ENCODE data around the gene IGSF9. TPM values are rescaled to one million over a fixed set of nuclear protein-coding genes. Genes with fewer than 3 reads are reported as not detected.

The IGSF9 gene
- total and polyA plus RNA-seq, 2 experiments from 2014 or later: 10.3 to 27.6 TPM

DNA sequence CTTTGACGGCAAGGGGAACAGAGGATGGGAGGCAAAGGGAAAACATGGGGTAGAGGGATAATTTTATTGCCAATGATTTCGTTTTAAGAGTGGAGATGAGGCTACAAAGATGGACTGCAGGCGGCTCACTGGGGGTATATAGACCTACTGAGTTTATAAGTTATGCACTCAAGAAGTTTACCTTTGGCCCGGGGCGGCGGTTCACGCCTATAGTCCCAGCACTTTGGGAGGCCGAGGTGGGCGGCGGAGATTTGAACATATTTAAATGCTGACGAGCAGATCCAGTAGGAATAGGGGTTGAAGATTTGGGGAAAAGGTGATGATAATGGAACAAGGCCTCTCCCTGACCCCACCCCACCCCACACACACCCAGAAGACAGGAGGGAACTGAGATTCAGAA lies 16.8 kb upstream of the IGSF9 start:
- Mint-ChIP-seq H3K36me3 (ENCODE audit: low read depth) (no peaks in the 10 kb centered on the region), H3K27ac (no peak overlapping the region), H3K4me3 (no peak overlapping the region), H3K27me3 (ENCODE audit: insufficient read depth, low read depth, poor library complexity) (peaks cover 4% of the 10 kb centered on the region), H3K4me1 (peaks cover 2% of the 10 kb centered on the region), H3K9me3 (no peaks in the 10 kb centered on the region)
- H3K4me1 ChIP-seq (ENCODE audit: insufficient read depth): peaks cover 9% of the 10 kb centered on the region; the same call in 1 of the 2 replicates
- no peaks in the 10 kb centered on the region for H4K20me1 ChIP-seq (replicated peaks; ENCODE audit: insufficient read depth)
- H2AFZ ChIP-seq: no peak overlapping the region
- TF ChIP-seq NANOG (IDR thresholded peaks at IDR 0.05; ENCODE audit: borderline replicate concordance) (no peak), CREB1 (CRISPR knock-in tag; IDR thresholded peaks at IDR 0.05; ENCODE audit: low read depth) (no peak), ZNF331 (CRISPR knock-in tag; IDR thresholded peaks at IDR 0.05; ENCODE audit: low read depth) (no peak), EZH2phosphoT487 (IDR thresholded peaks at IDR 0.05; ENCODE audit: unreplicated experiment) (no peak), POLR2AphosphoS5 (IDR thresholded peaks at IDR 0.05; ENCODE audit: low read depth) (no peak), STAT1 (IDR thresholded peaks at IDR 0.05; ENCODE audit: unreplicated experiment) (no peak), ZNF114 (CRISPR knock-in tag; IDR thresholded peaks at IDR 0.05) (no peak), EZH2 (IDR thresholded peaks at IDR 0.05; ENCODE audit: low read depth, unreplicated experiment) (no peak), JUNB (IDR thresholded peaks at IDR 0.05; ENCODE audit: unreplicated experiment) (no peak)
- TF ChIP-seq, protein P1, sequence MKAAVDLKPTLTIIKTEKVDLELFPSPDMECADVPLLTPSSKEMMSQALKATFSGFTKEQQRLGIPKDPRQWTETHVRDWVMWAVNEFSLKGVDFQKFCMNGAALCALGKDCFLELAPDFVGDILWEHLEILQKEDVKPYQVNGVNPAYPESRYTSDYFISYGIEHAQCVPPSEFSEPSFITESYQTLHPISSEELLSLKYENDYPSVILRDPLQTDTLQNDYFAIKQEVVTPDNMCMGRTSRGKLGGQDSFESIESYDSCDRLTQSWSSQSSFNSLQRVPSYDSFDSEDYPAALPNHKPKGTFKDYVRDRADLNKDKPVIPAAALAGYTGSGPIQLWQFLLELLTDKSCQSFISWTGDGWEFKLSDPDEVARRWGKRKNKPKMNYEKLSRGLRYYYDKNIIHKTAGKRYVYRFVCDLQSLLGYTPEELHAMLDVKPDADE (IDR thresholded peaks at IDR 0.05): no peak
- TF ChIP-seq, protein P2, sequence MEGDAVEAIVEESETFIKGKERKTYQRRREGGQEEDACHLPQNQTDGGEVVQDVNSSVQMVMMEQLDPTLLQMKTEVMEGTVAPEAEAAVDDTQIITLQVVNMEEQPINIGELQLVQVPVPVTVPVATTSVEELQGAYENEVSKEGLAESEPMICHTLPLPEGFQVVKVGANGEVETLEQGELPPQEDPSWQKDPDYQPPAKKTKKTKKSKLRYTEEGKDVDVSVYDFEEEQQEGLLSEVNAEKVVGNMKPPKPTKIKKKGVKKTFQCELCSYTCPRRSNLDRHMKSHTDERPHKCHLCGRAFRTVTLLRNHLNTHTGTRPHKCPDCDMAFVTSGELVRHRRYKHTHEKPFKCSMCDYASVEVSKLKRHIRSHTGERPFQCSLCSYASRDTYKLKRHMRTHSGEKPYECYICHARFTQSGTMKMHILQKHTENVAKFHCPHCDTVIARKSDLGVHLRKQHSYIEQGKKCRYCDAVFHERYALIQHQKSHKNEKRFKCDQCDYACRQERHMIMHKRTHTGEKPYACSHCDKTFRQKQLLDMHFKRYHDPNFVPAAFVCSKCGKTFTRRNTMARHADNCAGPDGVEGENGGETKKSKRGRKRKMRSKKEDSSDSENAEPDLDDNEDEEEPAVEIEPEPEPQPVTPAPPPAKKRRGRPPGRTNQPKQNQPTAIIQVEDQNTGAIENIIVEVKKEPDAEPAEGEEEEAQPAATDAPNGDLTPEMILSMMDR (conservative IDR thresholded peaks at IDR 0.05; ENCODE audit: low read depth in 2 of 2): no peak
- TF ChIP-seq, protein P3, sequence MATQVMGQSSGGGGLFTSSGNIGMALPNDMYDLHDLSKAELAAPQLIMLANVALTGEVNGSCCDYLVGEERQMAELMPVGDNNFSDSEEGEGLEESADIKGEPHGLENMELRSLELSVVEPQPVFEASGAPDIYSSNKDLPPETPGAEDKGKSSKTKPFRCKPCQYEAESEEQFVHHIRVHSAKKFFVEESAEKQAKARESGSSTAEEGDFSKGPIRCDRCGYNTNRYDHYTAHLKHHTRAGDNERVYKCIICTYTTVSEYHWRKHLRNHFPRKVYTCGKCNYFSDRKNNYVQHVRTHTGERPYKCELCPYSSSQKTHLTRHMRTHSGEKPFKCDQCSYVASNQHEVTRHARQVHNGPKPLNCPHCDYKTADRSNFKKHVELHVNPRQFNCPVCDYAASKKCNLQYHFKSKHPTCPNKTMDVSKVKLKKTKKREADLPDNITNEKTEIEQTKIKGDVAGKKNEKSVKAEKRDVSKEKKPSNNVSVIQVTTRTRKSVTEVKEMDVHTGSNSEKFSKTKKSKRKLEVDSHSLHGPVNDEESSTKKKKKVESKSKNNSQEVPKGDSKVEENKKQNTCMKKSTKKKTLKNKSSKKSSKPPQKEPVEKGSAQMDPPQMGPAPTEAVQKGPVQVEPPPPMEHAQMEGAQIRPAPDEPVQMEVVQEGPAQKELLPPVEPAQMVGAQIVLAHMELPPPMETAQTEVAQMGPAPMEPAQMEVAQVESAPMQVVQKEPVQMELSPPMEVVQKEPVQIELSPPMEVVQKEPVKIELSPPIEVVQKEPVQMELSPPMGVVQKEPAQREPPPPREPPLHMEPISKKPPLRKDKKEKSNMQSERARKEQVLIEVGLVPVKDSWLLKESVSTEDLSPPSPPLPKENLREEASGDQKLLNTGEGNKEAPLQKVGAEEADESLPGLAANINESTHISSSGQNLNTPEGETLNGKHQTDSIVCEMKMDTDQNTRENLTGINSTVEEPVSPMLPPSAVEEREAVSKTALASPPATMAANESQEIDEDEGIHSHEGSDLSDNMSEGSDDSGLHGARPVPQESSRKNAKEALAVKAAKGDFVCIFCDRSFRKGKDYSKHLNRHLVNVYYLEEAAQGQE (IDR thresholded peaks at IDR 0.05; ENCODE audit: unreplicated experiment): no peak
- TF ChIP-seq, protein P4, sequence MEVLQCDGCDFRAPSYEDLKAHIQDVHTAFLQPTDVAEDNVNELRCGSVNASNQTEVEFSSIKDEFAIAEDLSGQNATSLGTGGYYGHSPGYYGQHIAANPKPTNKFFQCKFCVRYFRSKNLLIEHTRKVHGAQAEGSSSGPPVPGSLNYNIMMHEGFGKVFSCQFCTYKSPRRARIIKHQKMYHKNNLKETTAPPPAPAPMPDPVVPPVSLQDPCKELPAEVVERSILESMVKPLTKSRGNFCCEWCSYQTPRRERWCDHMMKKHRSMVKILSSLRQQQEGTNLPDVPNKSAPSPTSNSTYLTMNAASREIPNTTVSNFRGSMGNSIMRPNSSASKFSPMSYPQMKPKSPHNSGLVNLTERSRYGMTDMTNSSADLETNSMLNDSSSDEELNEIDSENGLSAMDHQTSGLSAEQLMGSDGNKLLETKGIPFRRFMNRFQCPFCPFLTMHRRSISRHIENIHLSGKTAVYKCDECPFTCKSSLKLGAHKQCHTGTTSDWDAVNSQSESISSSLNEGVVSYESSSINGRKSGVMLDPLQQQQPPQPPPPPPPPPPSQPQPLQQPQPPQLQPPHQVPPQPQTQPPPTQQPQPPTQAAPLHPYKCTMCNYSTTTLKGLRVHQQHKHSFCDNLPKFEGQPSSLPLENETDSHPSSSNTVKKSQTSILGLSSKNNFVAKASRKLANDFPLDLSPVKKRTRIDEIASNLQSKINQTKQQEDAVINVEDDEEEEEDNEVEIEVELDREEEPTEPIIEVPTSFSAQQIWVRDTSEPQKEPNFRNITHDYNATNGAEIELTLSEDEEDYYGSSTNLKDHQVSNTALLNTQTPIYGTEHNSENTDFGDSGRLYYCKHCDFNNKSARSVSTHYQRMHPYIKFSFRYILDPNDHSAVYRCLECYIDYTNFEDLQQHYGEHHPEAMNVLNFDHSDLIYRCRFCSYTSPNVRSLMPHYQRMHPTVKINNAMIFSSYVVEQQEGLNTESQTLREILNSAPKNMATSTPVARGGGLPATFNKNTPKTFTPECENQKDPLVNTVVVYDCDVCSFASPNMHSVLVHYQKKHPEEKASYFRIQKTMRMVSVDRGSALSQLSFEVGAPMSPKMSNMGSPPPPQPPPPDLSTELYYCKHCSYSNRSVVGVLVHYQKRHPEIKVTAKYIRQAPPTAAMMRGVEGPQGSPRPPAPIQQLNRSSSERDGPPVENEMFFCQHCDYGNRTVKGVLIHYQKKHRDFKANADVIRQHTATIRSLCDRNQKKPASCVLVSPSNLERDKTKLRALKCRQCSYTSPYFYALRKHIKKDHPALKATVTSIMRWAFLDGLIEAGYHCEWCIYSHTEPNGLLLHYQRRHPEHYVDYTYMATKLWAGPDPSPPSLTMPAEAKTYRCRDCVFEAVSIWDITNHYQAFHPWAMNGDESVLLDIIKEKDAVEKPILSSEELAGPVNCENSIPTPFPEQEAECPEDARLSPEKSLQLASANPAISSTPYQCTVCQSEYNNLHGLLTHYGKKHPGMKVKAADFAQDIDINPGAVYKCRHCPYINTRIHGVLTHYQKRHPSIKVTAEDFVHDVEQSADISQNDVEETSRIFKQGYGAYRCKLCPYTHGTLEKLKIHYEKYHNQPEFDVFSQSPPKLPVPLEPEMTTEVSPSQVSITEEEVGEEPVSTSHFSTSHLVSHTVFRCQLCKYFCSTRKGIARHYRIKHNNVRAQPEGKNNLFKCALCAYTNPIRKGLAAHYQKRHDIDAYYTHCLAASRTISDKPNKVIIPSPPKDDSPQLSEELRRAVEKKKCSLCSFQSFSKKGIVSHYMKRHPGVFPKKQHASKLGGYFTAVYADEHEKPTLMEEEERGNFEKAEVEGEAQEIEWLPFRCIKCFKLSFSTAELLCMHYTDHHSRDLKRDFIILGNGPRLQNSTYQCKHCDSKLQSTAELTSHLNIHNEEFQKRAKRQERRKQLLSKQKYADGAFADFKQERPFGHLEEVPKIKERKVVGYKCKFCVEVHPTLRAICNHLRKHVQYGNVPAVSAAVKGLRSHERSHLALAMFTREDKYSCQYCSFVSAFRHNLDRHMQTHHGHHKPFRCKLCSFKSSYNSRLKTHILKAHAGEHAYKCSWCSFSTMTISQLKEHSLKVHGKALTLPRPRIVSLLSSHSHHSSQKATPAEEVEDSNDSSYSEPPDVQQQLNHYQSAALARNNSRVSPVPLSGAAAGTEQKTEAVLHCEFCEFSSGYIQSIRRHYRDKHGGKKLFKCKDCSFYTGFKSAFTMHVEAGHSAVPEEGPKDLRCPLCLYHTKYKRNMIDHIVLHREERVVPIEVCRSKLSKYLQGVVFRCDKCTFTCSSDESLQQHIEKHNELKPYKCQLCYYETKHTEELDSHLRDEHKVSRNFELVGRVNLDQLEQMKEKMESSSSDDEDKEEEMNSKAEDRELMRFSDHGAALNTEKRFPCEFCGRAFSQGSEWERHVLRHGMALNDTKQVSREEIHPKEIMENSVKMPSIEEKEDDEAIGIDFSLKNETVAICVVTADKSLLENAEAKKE (CRISPR knock-in tag; IDR thresholded peaks at IDR 0.05): no peak
- no peaks in the 10 kb centered on the region for H3F3A ChIP-seq (replicated peaks; ENCODE audit: low read depth)
- no peaks in the 10 kb centered on the region for H3K27me3 ChIP-seq (ENCODE audit: insufficient read depth)
- H3K79me2 ChIP-seq (replicated peaks; ENCODE audit: insufficient read depth): no peaks in the 10 kb centered on the region
- no peaks in the 10 kb centered on the region for H3K9me2 ChIP-seq (ENCODE audit: insufficient read depth)
- H3K36me3 ChIP-seq (ENCODE audit: insufficient read depth): no peaks in the 10 kb centered on the region
- H3K27ac ChIP-seq (ENCODE audit: low read depth): no peak overlapping the region
- ATAC-seq: no peak
- no peak overlapping the region for H3K4me3 ChIP-seq
- no peak for DNase-seq (ENCODE audit: low spot score)
- no peak overlapping the region for H3K4me2 ChIP-seq
